ENCODE data around the gene GRIA3.

GRCh38 chrX:123267220-123267619 is 83.1 kb downstream of the GRIA3 start:
- no peak for TF ChIP-seq POLR2A (IDR thresholded peaks at IDR 0.05; ENCODE audit: low read depth, low read length)
- TF ChIP-seq TAF1 (IDR thresholded peaks at IDR 0.05; ENCODE audit: borderline replicate concordance, low read depth, low read length): no peak

Measured in GM12892 (cell line).